ENCODE measurements around the gene HIVEP3. TPM values are rescaled to one million over a fixed set of nuclear protein-coding genes. Genes with fewer than 3 reads are reported as not detected.

The HIVEP3 gene
- polyA plus RNA-seq, 1 of the 3 experiments (the other 2 are of a cell fraction) = 6.4 TPM

GRCh38 chr1:41743366-41743765, 175.4 kb downstream of the HIVEP3 start:
- TF ChIP-seq POLR2AphosphoS5 (IDR thresholded peaks at IDR 0.05; ENCODE audit: low read depth, low read length) (no peak), GABPA (IDR thresholded peaks at IDR 0.05; ENCODE audit: low read depth) (no peak), SIN3A (IDR thresholded peaks at IDR 0.05; ENCODE audit: borderline replicate concordance, low read depth, low read length) (no peak), REST (IDR thresholded peaks at IDR 0.05; ENCODE audit: low read depth, low read length) (no peak), SMC3 (IDR thresholded peaks at IDR 0.05; ENCODE audit: low read depth, low read length) (no peak), NRF1 (IDR thresholded peaks at IDR 0.05; ENCODE audit: low read depth, low read length) (no peak), USF2 (IDR thresholded peaks at IDR 0.05; ENCODE audit: borderline replicate concordance, low read depth, low read length) (no peak), JUND (IDR thresholded peaks at IDR 0.05) (no peak), FOSL2 (IDR thresholded peaks at IDR 0.05; ENCODE audit: borderline replicate concordance, low read depth) (no peak), PBX3 (IDR thresholded peaks at IDR 0.05) (no peak), EP300 (IDR thresholded peaks at IDR 0.05; ENCODE audit: borderline replicate concordance in 1 of 2, low read depth in 1 of 2, low read length in 1 of 2) (no peak), RFX5 (IDR thresholded peaks at IDR 0.05; ENCODE audit: low read length) (no peak), EZH2phosphoT487 (IDR thresholded peaks at IDR 0.05; ENCODE audit: borderline replicate concordance, low read depth) (no peak), RAD21 (IDR thresholded peaks at IDR 0.05; ENCODE audit: low read length) (no peak)
- Histone ChIP-seq H3K27me3 (ENCODE audit: insufficient read depth) (no peaks in the 10 kb centered on the region), H3K4me1 (ENCODE audit: control insufficient read depth in 1 of 2, insufficient read depth in 2 of 2, low read depth in 1 of 2, low read length in 1 of 2) (peaks cover 0 to 14% of the 10 kb centered on the region in 2 experiments; a peak in 1 of 4 replicates), H3K4me2 (no peak overlapping the region), H3K27ac (ENCODE audit: low read depth in 2 of 2, low read length in 1 of 2) (no peak overlapping the region), H3K9ac (no peak overlapping the region), H3K79me2 (ENCODE audit: insufficient read depth) (no peaks in the 10 kb centered on the region), H3F3A (replicated peaks; ENCODE audit: insufficient read depth) (no peaks in the 10 kb centered on the region), H3K9me3 (no peaks in the 10 kb centered on the region), H3K9me2 (no peaks in the 10 kb centered on the region), H2AFZ (ENCODE audit: low read depth) (no peak overlapping the region), H4K20me1 (ENCODE audit: insufficient read depth) (no peaks in the 10 kb centered on the region), H3K36me3 (replicated peaks in 1 of 2; ENCODE audit: control insufficient read depth in 1 of 2, insufficient read depth in 2 of 2, low read length in 1 of 2) (no peaks in the 10 kb centered on the region), H3K4me3 (ENCODE audit: low read depth in 2 of 2, low read length in 1 of 2) (no peak overlapping the region)
- no CpG with 5 or more reads among the region's 3 CpGs for WGBS (ENCODE audit: low lambda C conversion rate)
- CTCF ChIA-PET = no interaction called here
- POLR2A ChIA-PET = no interaction called here
- DNase-seq = no peak
